HEK293T (cell line): ENCODE results near the gene IDI2.
A peak's percentile ranks its signal among the peaks of the same experiment; 100 is the strongest.

Experiments
- CTCF ChIA-PET: fragments of 350-600 bp; formaldehyde crosslinking; extraction: SDS; loops from one replicate; lab custom pipeline; 2021; ENCODE audit warnings: antibody characterized with exemption, inconsistent platforms; lab: Yijun Ruan, JAX
- POLR2A ChIA-PET: fragments of 350-600 bp; formaldehyde crosslinking; extraction: SDS; loops from one replicate; lab custom pipeline; 2020; ENCODE audit warnings: antibody characterized with exemption, inconsistent platforms; lab: Yijun Ruan, JAX
- DNase-seq: peaks from one replicate; pipeline ENCODE4 v3.0.0; 2012; ENCODE audit warnings: mixed read lengths; ENCODE audit errors: extremely low spot score
- ARNT ChIP-seq: fragments of 450-650 bp; IDR thresholded peaks from 2 replicates; pipeline ENCODE4 v1.6.1; 2017; ENCODE audit warnings: mild to moderate bottlenecking
- BHLHE40 ChIP-seq: fragments of 450-650 bp; IDR thresholded peaks from 2 replicates; pipeline ENCODE4 v1.6.1; 2016; ENCODE audit warnings: mild to moderate bottlenecking, moderate library complexity, borderline replicate concordance
- CTBP1 ChIP-seq: fragments of 450-650 bp; IDR thresholded peaks from 2 replicates; pipeline ENCODE4 v1.6.1; 2016; ENCODE audit warnings: borderline replicate concordance
- ELF4 ChIP-seq: fragments of 450-650 bp; IDR thresholded peaks from 2 replicates; pipeline ENCODE4 v1.6.1; 2017; ENCODE audit warnings: antibody characterized with exemption
- FOXA1 ChIP-seq: fragments of 450-650 bp; IDR thresholded peaks from 2 replicates; pipeline ENCODE4 v1.6.1; 2016; ENCODE audit warnings: mild to moderate bottlenecking
- FOXK2 ChIP-seq: fragments of 450-650 bp; IDR thresholded peaks from 2 replicates; pipeline ENCODE4 v1.6.1; 2016; ENCODE audit warnings: mild to moderate bottlenecking
- FOXM1 ChIP-seq: fragments of 450-650 bp; IDR thresholded peaks from 2 replicates; pipeline ENCODE4 v1.6.1; 2017; ENCODE audit warnings: mild to moderate bottlenecking, borderline replicate concordance
- HDGF ChIP-seq: fragments of 450-650 bp; IDR thresholded peaks from 2 replicates; pipeline ENCODE4 v1.6.1; 2017; ENCODE audit warnings: antibody characterized with exemption, borderline replicate concordance
- L3MBTL2 ChIP-seq: fragments of 450-650 bp; conservative IDR thresholded peaks from 2 replicates; pipeline ENCODE4 v1.6.1; 2016; ENCODE audit warnings: mild to moderate bottlenecking
- LEF1 ChIP-seq: fragments of 450-650 bp; IDR thresholded peaks from 2 replicates; pipeline ENCODE4 v1.6.1; 2017; ENCODE audit warnings: mild to moderate bottlenecking, borderline replicate concordance
- NFRKB ChIP-seq: fragments of 450-650 bp; IDR thresholded peaks from 2 replicates; pipeline ENCODE4 v1.6.1; 2016; ENCODE audit warnings: mild to moderate bottlenecking, moderate library complexity
- PKNOX1 ChIP-seq: fragments of 450-650 bp; IDR thresholded peaks from 2 replicates; pipeline ENCODE4 v1.6.1; 2016
- SP1 ChIP-seq: fragments of 450-650 bp; IDR thresholded peaks from 2 replicates; pipeline ENCODE4 v1.6.1; 2017
- SUZ12 ChIP-seq: fragments of 450-650 bp; IDR thresholded peaks from 2 replicates; pipeline ENCODE4 v1.6.1; 2016; ENCODE audit warnings: mild to moderate bottlenecking
- TARDBP ChIP-seq: fragments of 450-650 bp; IDR thresholded peaks from 2 replicates; pipeline ENCODE4 v1.6.1; 2016
- ZNF384 ChIP-seq: fragments of 450-650 bp; IDR thresholded peaks from 2 replicates; pipeline ENCODE4 v1.6.1; 2016

Gene IDI2

GRCh38 chr10:1048732-1049424 lies 23.2 kb upstream of the IDI2 start, which contains the start of gene IDI1:
Gene IDI1 (minus strand): TSS chr10:1049119. CDS start chr10:1049003, 116 bp downstream.
- CTCF ChIA-PET, result interaction anchor here (0.6 kb wide), 1 partner anchor 16 kb away, joined by 3 read pairs; no protein-coding TSS in a partner anchor
- peak; percentile 92 for DNase-seq

GRCh38 chr10:1048349-1048731 lies 22.7 kb upstream of the IDI2 start:
- CTCF ChIA-PET, result no interaction called here
- no peak for TF ChIP-seq SUZ12
- no peak for TF ChIP-seq BHLHE40
- TF ChIP-seq ARNT, result no peak
- no peak for TF ChIP-seq NFRKB
- TF ChIP-seq LEF1, result no peak
- TF ChIP-seq CTBP1, result no peak
- TF ChIP-seq FOXA1, result no peak
- POLR2A ChIA-PET, result interaction anchor here (1.0 to 1.8 kb wide), 12 partner anchors 9 to 533 kb away, joined by 3 to 12 read pairs (median 4); partner anchors contain the start of gene GTPBP4
- no peak for DNase-seq

More at GRCh38 chr10:1048732-1049424, 23.2 kb upstream of the IDI2 start, which contains the start of gene IDI1:
- TF ChIP-seq L3MBTL2, result peak; percentile 89
- no peak; the same call in 1 of the 2 replicates for TF ChIP-seq SP1
- TF ChIP-seq ELF4, result peak; percentile 10; the same call in 1 of the 2 replicates
- peak; percentile 73 for TF ChIP-seq PKNOX1
- no peak for TF ChIP-seq FOXK2
- POLR2A ChIA-PET, result interaction anchor here (0.6 to 1.8 kb wide), 17 partner anchors 9 to 534 kb away, joined by 3 to 12 read pairs (median 3); partner anchors contain the start of gene GTPBP4

- no peak for TF ChIP-seq LEF1
- no peak for TF ChIP-seq HDGF
- no peak for DNase-seq
- POLR2A ChIA-PET, result interaction anchor here (0.7 to 1.8 kb wide), 5 partner anchors 9 to 533 kb away, joined by 3 to 12 read pairs (median 4); no protein-coding TSS in a partner anchor
- CTCF ChIA-PET, result no interaction called here
These were observed 22.3 kb upstream of the IDI2 start for GRCh38 chr10:1047937-1048336.

GRCh38 chr10:1045415-1045814 lies 19.8 kb upstream of the IDI2 start:
- POLR2A ChIA-PET, result no interaction called here

GRCh38 chr10:1044964-1045363 lies 19.3 kb upstream of the IDI2 start:
- DNase-seq, result no peak
- TF ChIP-seq LEF1 (no peak), ZNF384 (no peak), FOXA1 (no peak), HDGF (no peak), ARNT (no peak), TARDBP (no peak), ELF4 (no peak), CTBP1 (no peak), SP1 (no peak), L3MBTL2 (no peak)
- ChIA-PET POLR2A (no interaction called here), CTCF (no interaction called here)

More at GRCh38 chr10:1045415-1045814, 19.8 kb upstream of the IDI2 start:
- TF ChIP-seq PKNOX1, result no peak
- no peak for TF ChIP-seq NFRKB
- no peak for TF ChIP-seq FOXM1
- TF ChIP-seq LEF1, result no peak
- TF ChIP-seq FOXK2, result no peak
- no peak for TF ChIP-seq SUZ12
- no peak for TF ChIP-seq ARNT
- no peak for TF ChIP-seq CTBP1
- CTCF ChIA-PET, result no interaction called here
- no peak for DNase-seq

GRCh38 chr10:1044146-1044545 lies 18.5 kb upstream of the IDI2 start:
- TF ChIP-seq ELF4 (no peak), PKNOX1 (no peak)
- CTCF ChIA-PET, result no interaction called here
- no peak for DNase-seq
- POLR2A ChIA-PET, result no interaction called here

GRCh38 chr10:1043532-1043995 lies 17.9 kb upstream of the IDI2 start:
- CTCF ChIA-PET, result no interaction called here
- no peak for DNase-seq

More at GRCh38 chr10:1043532-1043995, 17.9 kb upstream of the IDI2 start:
- POLR2A ChIA-PET, result no interaction called here
- TF ChIP-seq HDGF, result no peak
- TF ChIP-seq FOXM1, result no peak
- TF ChIP-seq NFRKB, result no peak
- TF ChIP-seq SP1, result no peak
- TF ChIP-seq PKNOX1, result no peak
- TF ChIP-seq FOXK2, result no peak
- no peak for TF ChIP-seq CTBP1
- no peak for TF ChIP-seq FOXA1
- TF ChIP-seq LEF1, result no peak
- TF ChIP-seq BHLHE40, result no peak
- TF ChIP-seq SUZ12, result no peak
- TF ChIP-seq TARDBP, result no peak
- TF ChIP-seq L3MBTL2, result no peak
- TF ChIP-seq ZNF384, result no peak
- no peak for TF ChIP-seq ARNT
- no peak for TF ChIP-seq ELF4
